GM10266 (cell line): ENCODE measurements around the gene TBC1D25.
"Not testable (repeated sequence)": the region's sequence is repeated elsewhere in the genome, so short reads cannot be mapped to it uniquely, and the experiment has no call there.

ENCODE experiments used
- DNase-seq: peaks from one replicate; pipeline ENCODE4 v3.0.0; 2012; ENCODE audit errors: extremely low spot score
- TF ChIP-seq, protein P1 (sequence below): IDR thresholded peaks from 2 replicates; pipeline ENCODE4 v1.5.1; 2012; ENCODE audit warnings: mild to moderate bottlenecking, low read depth; ENCODE audit not compliant: control insufficient read depth, insufficient read depth; ENCODE audit errors: missing control alignments

The TBC1D25 gene

DNA sequence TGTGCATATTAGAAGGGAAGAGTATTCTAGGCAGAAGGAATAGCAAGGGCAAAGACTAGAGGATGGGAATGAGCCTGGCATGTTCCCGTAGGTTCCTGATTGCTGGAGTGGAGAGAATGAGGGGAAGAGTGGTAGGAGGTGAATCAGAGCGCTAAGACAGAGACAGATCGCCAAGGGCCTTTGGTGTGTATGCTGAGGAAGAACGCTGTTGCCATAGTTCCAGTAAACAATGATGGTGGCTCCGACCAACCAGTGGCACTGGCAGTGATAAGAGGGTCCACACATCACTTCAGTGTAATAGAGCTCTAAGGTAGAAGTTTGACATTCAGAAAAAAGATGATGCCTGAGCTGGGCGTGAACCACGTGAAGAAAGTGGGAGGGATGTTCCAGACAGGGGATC, 966 bp downstream of the TBC1D25 start:
- DNase-seq = no peak
- TF ChIP-seq, protein P1, sequence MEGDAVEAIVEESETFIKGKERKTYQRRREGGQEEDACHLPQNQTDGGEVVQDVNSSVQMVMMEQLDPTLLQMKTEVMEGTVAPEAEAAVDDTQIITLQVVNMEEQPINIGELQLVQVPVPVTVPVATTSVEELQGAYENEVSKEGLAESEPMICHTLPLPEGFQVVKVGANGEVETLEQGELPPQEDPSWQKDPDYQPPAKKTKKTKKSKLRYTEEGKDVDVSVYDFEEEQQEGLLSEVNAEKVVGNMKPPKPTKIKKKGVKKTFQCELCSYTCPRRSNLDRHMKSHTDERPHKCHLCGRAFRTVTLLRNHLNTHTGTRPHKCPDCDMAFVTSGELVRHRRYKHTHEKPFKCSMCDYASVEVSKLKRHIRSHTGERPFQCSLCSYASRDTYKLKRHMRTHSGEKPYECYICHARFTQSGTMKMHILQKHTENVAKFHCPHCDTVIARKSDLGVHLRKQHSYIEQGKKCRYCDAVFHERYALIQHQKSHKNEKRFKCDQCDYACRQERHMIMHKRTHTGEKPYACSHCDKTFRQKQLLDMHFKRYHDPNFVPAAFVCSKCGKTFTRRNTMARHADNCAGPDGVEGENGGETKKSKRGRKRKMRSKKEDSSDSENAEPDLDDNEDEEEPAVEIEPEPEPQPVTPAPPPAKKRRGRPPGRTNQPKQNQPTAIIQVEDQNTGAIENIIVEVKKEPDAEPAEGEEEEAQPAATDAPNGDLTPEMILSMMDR = no peak

DNA sequence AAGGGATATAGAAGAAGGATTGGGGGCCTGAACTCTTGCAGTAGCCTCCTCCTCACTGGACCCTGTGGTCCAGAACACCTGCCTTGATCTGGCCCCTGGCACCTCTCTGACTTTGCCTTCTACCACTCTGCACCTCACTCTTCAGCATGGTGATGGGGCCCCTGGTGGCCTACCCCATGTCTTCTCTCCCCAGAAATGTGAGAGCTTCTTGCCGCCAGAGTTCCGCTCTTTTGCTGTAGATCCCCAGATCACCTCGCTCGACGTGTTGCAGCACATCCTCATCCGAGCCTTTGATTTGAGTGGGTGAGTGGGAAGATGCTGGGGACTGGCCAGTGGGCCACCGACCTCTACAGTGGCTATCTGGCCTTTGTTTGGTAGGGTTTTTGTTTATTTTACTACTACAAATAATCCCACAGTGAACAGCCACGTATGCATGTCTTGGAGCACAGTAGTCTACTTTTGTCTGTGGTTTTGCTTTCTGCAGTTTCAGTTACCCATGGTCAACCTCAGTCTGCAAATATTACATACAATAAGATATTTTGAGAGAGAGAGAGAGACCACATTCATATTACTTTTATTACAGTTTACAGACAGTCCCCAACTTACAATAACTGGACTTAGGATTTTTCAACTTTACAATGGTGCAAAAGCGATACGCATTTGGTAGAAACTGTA, 1.8 kb downstream of the TBC1D25 start:
- DNase-seq = no peak
- TF ChIP-seq, protein P1 = no peak

DNA sequence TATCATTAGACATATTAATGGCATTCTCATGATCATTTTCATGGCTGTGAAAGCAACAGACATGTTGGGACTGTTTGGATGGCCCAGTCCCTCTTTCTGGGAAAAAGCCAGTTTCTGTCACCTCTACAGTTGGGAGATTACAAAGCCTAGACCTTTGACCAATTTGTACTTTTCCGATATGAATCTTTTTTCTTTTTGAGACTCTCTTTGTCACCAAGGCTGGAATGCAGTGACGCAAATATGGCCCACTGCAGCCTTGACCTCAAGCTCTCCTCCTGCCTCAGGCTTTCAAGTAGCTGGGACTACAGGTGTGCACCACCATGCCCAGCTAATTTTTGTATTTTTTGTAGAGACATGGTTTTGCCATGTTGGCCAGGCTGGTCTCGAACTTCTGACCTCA, 9.4 kb downstream of the TBC1D25 start:
- DNase-seq = no peak
- TF ChIP-seq, protein P1 = no peak

DNA sequence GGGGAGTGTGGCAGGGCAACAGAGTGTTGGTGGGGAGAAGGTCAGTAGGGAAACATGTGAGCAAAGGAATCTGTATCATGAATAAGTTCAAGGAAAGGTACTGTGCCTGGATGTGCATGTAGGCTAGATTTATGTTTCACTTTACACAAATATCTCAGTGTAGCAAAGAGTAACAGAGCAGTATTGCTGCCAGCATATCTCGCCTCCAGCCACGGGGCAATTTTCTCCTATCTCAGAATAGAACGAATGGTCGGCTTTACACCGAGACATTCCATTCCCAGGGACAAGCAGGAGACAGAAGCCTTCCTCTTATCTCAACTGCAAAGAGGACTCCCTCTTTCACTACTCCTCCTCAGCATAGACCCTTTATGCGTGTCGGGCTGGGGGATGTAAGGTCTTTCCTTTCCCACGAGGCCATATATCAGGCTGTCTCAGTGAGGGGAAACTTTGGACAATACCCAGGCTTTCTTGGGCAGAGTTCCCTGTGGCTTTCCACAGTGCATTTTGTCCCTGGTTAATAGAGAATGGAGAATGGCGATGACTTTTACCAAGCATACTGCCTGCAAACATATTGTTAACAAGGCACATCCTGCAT, 16.3 kb downstream of the TBC1D25 start:
- not testable (repeated sequence) for DNase-seq

DNA sequence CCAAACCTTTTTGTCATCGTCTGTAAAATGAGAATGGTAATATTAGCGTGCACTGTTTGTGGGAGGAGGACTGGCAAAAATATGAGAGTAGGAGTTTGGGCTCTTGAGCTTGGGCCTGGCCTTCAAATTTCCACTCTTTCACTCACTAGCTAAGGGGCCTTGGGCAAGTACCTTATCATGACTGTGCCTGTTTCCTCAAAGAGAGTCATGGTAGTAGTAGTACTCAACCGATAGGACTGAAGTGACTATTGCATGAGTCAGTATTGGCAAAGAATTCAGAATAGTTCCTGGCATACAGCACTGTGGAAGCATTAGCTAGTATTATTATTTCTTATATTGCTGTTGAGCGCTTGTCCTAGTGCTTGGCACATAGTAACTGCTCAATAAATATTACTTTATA, 18.8 kb downstream of the TBC1D25 start:
- TF ChIP-seq, protein P1 = no peak
- DNase-seq = no peak

GRCh38 chrX:48559636-48560035, 20.1 kb downstream of the TBC1D25 start:
- TF ChIP-seq, protein P1 = no peak
- DNase-seq = no peak

DNA sequence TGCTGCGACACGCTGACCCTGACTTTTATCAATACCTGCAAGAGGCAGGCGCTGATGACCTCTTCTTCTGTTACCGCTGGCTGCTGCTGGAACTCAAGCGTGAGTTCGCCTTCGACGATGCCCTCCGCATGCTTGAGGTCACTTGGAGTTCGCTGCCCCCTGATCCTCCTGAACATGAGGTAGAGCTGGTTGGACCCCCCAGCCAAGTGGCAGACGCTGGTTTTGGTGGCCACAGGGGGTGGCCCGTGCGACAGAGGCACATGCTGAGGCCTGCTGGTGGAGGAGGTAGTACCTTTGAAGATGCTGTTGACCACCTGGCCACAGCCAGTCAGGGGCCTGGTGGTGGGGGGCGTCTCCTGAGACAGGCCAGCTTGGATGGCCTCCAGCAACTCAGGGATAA, 20.5 kb downstream of the TBC1D25 start:
- TF ChIP-seq, protein P1 = no peak
- no peak for DNase-seq
